Measurements from ENCODE around the gene DESI2. TPM values are rescaled to one million over a fixed set of nuclear protein-coding genes. Genes with fewer than 3 reads are reported as not detected.
"Not testable (repeated sequence)": the region's sequence is repeated elsewhere in the genome, so short reads cannot be mapped to it uniquely, and the experiment has no call there.

DESI2 gene
- total RNA-seq, 2 donors from 2014 or later = 42.2 to 52.8 TPM

- H3K4me1 ChIP-seq (ENCODE audit: control insufficient read depth in 1 of 2, low read depth in 2 of 2) = peaks cover 18 to 34% of the 10 kb centered on the region in 2 donors
- ATAC-seq (ENCODE audit: insufficient number of reproducible peaks, low FRiP score, low read depth) (no peak), DNase-seq (ENCODE audit: low spot score) (no peak)
- H3K9me3 ChIP-seq = no peaks in the 10 kb centered on the region
- peak overlapping the region; percentile 59 to 79 for H3K27ac ChIP-seq
- H3K4me3 ChIP-seq = peak overlapping the region; percentile 60
- no peaks in the 10 kb centered on the region for H3K36me3 ChIP-seq
- no peaks in the 10 kb centered on the region for H3K27me3 ChIP-seq (replicated peaks; ENCODE audit: insufficient read depth)
- no peak for TF ChIP-seq CTCF (IDR thresholded peaks at IDR 0.05)
These were observed 20.2 kb downstream of the DESI2 start for GRCh38 chr1:244672946-244673682.

DNA sequence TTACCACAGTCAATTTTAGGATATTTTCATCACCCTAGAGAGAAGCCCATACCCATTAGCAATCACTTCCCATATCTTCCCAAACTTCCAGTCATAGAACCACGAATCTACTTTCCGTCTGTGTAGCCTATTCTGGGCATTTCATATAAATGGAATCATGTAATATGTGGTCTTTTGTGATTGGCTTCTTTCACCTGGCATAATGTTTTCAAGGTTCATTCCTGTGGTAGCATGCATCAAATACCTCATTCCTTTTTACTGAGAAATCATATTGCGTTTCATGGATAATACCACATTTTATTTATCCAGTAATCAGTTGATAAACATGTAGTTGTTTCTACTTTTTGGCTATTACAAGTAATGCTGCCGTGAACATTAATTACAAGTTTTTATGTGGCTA, 21.5 kb downstream of the DESI2 start:
- H3K4me1 ChIP-seq (ENCODE audit: control insufficient read depth in 1 of 2, low read depth in 2 of 2) = peaks cover 17 to 44% of the 10 kb centered on the region in 2 donors

GRCh38 chr1:244675167-244675566, 22.2 kb downstream of the DESI2 start:
- H3K4me3 ChIP-seq = no peak overlapping the region

More for the DNA sequence above, 21.5 kb downstream of the DESI2 start:
- no peak for TF ChIP-seq CTCF (IDR thresholded peaks at IDR 0.05)
- Histone ChIP-seq H3K27me3 (replicated peaks; ENCODE audit: insufficient read depth) (no peaks in the 10 kb centered on the region), H3K4me3 (no peak overlapping the region), H3K36me3 (no peaks in the 10 kb centered on the region), H3K27ac (peak overlapping the region; percentile 45 to 79), H3K9me3 (no peaks in the 10 kb centered on the region)
- ATAC-seq (ENCODE audit: insufficient number of reproducible peaks, low FRiP score, low read depth) = no peak
- DNase-seq (ENCODE audit: low spot score) = no peak

GRCh38 chr1:244678697-244679096, 25.8 kb downstream of the DESI2 start:
- H3K27ac ChIP-seq = no peak overlapping the region
- DNase-seq (ENCODE audit: low spot score) = no peak

More at GRCh38 chr1:244675167-244675566, 22.2 kb downstream of the DESI2 start:
- H3K27me3 ChIP-seq (replicated peaks; ENCODE audit: insufficient read depth) = no peaks in the 10 kb centered on the region
- ATAC-seq (ENCODE audit: insufficient number of reproducible peaks, low FRiP score, low read depth) (no peak), DNase-seq (ENCODE audit: low spot score) (no peak)
- peaks cover 13 to 44% of the 10 kb centered on the region in 2 donors for H3K4me1 ChIP-seq (ENCODE audit: control insufficient read depth in 1 of 2, low read depth in 2 of 2)
- TF ChIP-seq CTCF (IDR thresholded peaks at IDR 0.05) = no peak
- H3K36me3 ChIP-seq = no peaks in the 10 kb centered on the region
- H3K27ac ChIP-seq = no peak overlapping the region
- H3K9me3 ChIP-seq = no peaks in the 10 kb centered on the region

DNA sequence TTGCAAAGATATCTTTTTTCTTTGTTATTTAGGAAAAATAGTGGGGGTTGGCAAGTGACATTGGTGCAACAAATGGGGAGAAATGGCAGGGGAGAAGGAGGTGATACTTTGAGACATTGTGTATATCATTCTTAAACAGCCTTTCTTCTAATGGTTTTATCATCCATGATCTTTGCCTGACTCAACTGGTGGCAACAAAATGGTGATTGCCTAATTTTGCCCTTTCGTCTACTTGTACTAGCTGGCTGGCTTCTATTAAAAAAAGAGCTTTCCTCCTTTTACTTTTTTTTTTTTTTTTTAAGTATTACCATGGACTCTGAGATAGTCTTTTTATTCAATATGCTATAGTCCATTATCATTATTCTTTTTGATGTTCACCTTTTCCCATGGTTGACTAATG, 27.7 kb downstream of the DESI2 start:
- ATAC-seq (ENCODE audit: insufficient number of reproducible peaks, low FRiP score, low read depth) = no peak
- no peak for TF ChIP-seq CTCF (IDR thresholded peaks at IDR 0.05)
- peaks cover 6 to 17% of the 10 kb centered on the region in 2 donors for H3K4me1 ChIP-seq (ENCODE audit: control insufficient read depth in 1 of 2, low read depth in 2 of 2)
- no peak overlapping the region for H3K4me3 ChIP-seq
- no peak overlapping the region for H3K27ac ChIP-seq
- no peak for DNase-seq (ENCODE audit: low spot score)
- H3K9me3 ChIP-seq = no peaks in the 10 kb centered on the region
- no peaks in the 10 kb centered on the region for H3K36me3 ChIP-seq
- no peaks in the 10 kb centered on the region for H3K27me3 ChIP-seq (replicated peaks; ENCODE audit: insufficient read depth)

More at GRCh38 chr1:244678697-244679096, 25.8 kb downstream of the DESI2 start:
- TF ChIP-seq CTCF (IDR thresholded peaks at IDR 0.05) = no peak
- no peak overlapping the region for H3K4me3 ChIP-seq
- H3K9me3 ChIP-seq = no peaks in the 10 kb centered on the region
- H3K27me3 ChIP-seq (replicated peaks; ENCODE audit: insufficient read depth) = no peaks in the 10 kb centered on the region
- no peaks in the 10 kb centered on the region for H3K36me3 ChIP-seq
- ATAC-seq (ENCODE audit: insufficient number of reproducible peaks, low FRiP score, low read depth) = no peak
- peaks cover 8 to 29% of the 10 kb centered on the region in 2 donors for H3K4me1 ChIP-seq (ENCODE audit: control insufficient read depth in 1 of 2, low read depth in 2 of 2)

DNA sequence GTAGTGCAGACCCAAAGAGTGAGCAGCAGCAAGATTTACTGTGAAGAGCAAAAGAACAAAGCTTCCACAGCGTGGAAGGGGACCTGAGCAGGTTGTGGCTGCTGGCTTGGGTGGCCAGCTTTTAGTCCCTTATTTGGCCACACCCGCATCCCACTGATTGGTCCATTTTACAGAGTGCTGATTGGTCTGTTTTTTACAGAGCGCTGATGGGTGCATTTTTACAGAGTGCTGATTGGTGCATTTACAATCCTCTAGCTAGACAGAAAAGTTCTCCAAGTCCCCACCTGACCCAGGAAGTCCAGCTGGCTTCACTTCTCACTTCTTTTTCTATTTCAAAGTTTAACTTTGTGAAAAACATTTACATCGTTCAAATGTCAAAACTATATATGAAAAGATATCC, 29.2 kb downstream of the DESI2 start:
- not testable (repeated sequence) for H3K4me3 ChIP-seq; H3K27me3 ChIP-seq (replicated peaks; ENCODE audit: insufficient read depth); H3K27ac ChIP-seq; DNase-seq (ENCODE audit: low spot score); H3K9me3 ChIP-seq; ATAC-seq (ENCODE audit: insufficient number of reproducible peaks, low FRiP score, low read depth); H3K36me3 ChIP-seq
- peaks cover 6 to 17% of the 10 kb centered on the region in 2 donors for H3K4me1 ChIP-seq (ENCODE audit: control insufficient read depth in 1 of 2, low read depth in 2 of 2)

Measured in thoracic aorta (tissue), 2 donors.